K562 (cell line): ENCODE data around the gene GRHL3.

Experiments
- MEF2D ChIP-seq: conservative IDR thresholded peaks from 2 replicates; pipeline ENCODE4 v1.6.1; 2016; ENCODE audit warnings: low read depth, missing genetic modification characterization, missing compliant biosample characterization
- NFYB ChIP-seq: IDR thresholded peaks from 2 replicates; pipeline ENCODE4 v1.6.1; 2011; ENCODE audit warnings: mild to moderate bottlenecking, moderate library complexity; ENCODE audit not compliant: insufficient read length; ENCODE audit errors: extremely low read depth
- TEAD4 ChIP-seq, 2 experiments: sonication (generic) in 1 of 2; formaldehyde crosslinking in 1 of 2; IDR thresholded peaks; 2 replicates each; pipeline versions ENCODE4 v1.6.1 to v1.8.0; 2012 to 2022; ENCODE audit warnings: borderline replicate concordance in 1 of 2, inconsistent platforms in 1 of 2, low read length in 1 of 2, mild to moderate bottlenecking in 1 of 2, missing genetic modification reagents in 1 of 2

GRCh38 chr1:24295535-24295934, 23.6 kb upstream of the GRHL3 start:
- TF ChIP-seq MEF2D (no peak), NFYB (no peak), TEAD4 (IDR thresholded peaks at IDR 0.05; ENCODE audit: low read length) (no peak), TEAD4 (CRISPR knock-in tag; IDR thresholded peaks at IDR 0.05; ENCODE audit: borderline replicate concordance) (no peak)
